ENCODE measurements around the gene SPATS2L. TPM values are rescaled to one million over a fixed set of nuclear protein-coding genes. Genes with fewer than 3 reads are reported as not detected.

The SPATS2L gene
- total and polyA plus RNA-seq, 2 of the 13 experiments (the other 11 are each of a cell fraction or from before 2014, with no cell fraction given): 154 to 212 TPM

DNA sequence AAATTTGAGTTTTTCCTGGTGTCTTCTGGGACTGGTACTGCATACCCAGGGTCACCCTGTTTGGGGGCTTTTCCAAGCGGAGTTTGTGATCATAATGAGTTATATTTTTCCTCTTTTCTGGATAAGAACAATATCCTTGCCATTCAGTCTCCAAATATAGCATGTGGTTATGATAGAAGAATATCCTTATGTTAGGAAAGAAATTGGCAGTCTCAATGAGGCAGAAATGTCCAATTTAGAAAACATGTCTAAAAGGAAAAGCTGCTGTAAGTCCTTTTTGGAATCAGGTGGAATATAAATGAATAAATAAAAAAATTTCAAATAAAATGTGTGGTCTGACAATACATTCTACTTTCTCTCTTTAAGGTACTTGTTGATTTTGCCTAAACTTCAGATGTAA lies 36.2 kb downstream of the SPATS2L start:
- POLR2A ChIA-PET: interaction anchor here (1.0 kb wide), 1 partner anchor 18 kb away, joined by 3 read pairs; no protein-coding TSS in a partner anchor
- H3K27ac ChIP-seq (ENCODE audit: extremely low read length, insufficient read depth, low read length): no peak overlapping the region
- no peak for TF ChIP-seq POLR2A (IDR thresholded peaks at IDR 0.05; ENCODE audit: insufficient read depth in 1 of 2, low read depth in 2 of 2, low read length in 2 of 2)
- TF ChIP-seq ARNT2 (CRISPR knock-in tag; IDR thresholded peaks at IDR 0.05; ENCODE audit: low read depth): no peak
- TF ChIP-seq, protein P1, sequence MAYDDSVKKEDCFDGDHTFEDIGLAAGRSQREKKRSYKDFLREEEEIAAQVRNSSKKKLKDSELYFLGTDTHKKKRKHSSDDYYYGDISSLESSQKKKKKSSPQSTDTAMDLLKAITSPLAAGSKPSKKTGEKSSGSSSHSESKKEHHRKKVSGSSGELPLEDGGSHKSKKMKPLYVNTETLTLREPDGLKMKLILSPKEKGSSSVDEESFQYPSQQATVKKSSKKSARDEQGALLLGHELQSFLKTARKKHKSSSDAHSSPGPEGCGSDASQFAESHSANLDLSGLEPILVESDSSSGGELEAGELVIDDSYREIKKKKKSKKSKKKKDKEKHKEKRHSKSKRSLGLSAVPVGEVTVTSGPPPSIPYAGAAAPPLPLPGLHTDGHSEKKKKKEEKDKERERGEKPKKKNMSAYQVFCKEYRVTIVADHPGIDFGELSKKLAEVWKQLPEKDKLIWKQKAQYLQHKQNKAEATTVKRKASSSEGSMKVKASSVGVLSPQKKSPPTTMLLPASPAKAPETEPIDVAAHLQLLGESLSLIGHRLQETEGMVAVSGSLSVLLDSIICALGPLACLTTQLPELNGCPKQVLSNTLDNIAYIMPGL (CRISPR knock-in tag; IDR thresholded peaks at IDR 0.05; ENCODE audit: borderline replicate concordance in 1 of 2, low read depth in 1 of 2): no peak
- TF ChIP-seq MTA3 (CRISPR knock-in tag; IDR thresholded peaks at IDR 0.05): no peak
- TF ChIP-seq, protein P2, sequence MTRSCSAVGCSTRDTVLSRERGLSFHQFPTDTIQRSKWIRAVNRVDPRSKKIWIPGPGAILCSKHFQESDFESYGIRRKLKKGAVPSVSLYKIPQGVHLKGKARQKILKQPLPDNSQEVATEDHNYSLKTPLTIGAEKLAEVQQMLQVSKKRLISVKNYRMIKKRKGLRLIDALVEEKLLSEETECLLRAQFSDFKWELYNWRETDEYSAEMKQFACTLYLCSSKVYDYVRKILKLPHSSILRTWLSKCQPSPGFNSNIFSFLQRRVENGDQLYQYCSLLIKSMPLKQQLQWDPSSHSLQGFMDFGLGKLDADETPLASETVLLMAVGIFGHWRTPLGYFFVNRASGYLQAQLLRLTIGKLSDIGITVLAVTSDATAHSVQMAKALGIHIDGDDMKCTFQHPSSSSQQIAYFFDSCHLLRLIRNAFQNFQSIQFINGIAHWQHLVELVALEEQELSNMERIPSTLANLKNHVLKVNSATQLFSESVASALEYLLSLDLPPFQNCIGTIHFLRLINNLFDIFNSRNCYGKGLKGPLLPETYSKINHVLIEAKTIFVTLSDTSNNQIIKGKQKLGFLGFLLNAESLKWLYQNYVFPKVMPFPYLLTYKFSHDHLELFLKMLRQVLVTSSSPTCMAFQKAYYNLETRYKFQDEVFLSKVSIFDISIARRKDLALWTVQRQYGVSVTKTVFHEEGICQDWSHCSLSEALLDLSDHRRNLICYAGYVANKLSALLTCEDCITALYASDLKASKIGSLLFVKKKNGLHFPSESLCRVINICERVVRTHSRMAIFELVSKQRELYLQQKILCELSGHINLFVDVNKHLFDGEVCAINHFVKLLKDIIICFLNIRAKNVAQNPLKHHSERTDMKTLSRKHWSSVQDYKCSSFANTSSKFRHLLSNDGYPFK (CRISPR knock-in tag; IDR thresholded peaks at IDR 0.05; ENCODE audit: borderline replicate concordance): no peak
- TF ChIP-seq MXD4 (CRISPR knock-in tag; IDR thresholded peaks at IDR 0.05): no peak
- TF ChIP-seq, protein P3, sequence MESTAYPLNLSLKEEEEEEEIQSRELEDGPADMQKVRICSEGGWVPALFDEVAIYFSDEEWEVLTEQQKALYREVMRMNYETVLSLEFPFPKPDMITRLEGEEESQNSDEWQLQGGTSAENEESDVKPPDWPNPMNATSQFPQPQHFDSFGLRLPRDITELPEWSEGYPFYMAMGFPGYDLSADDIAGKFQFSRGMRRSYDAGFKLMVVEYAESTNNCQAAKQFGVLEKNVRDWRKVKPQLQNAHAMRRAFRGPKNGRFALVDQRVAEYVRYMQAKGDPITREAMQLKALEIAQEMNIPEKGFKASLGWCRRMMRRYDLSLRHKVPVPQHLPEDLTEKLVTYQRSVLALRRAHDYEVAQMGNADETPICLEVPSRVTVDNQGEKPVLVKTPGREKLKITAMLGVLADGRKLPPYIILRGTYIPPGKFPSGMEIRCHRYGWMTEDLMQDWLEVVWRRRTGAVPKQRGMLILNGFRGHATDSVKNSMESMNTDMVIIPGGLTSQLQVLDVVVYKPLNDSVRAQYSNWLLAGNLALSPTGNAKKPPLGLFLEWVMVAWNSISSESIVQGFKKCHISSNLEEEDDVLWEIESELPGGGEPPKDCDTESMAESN (CRISPR knock-in tag; conservative IDR thresholded peaks at IDR 0.05): no peak
- TF ChIP-seq ZBTB7A (CRISPR knock-in tag; IDR thresholded peaks at IDR 0.05): no peak
- TF ChIP-seq, protein P4, sequence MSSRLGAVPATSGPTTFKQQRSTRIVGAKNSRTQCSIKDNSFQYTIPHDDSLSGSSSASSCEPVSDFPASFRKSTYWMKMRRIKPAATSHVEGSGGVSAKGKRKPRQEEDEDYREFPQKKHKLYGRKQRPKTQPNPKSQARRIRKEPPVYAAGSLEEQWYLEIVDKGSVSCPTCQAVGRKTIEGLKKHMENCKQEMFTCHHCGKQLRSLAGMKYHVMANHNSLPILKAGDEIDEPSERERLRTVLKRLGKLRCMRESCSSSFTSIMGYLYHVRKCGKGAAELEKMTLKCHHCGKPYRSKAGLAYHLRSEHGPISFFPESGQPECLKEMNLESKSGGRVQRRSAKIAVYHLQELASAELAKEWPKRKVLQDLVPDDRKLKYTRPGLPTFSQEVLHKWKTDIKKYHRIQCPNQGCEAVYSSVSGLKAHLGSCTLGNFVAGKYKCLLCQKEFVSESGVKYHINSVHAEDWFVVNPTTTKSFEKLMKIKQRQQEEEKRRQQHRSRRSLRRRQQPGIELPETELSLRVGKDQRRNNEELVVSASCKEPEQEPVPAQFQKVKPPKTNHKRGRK (CRISPR knock-in tag; IDR thresholded peaks at IDR 0.05): no peak
- TF ChIP-seq SIX1 (CRISPR knock-in tag; IDR thresholded peaks at IDR 0.05; ENCODE audit: borderline replicate concordance): no peak
- TF ChIP-seq ZNF746 (CRISPR knock-in tag; IDR thresholded peaks at IDR 0.05): no peak
- TF ChIP-seq MTA1 (CRISPR knock-in tag; IDR thresholded peaks at IDR 0.05; ENCODE audit: borderline replicate concordance): no peak

More for the DNA sequence above, 36.2 kb downstream of the SPATS2L start:
- intact Hi-C loops (cut with micrococcal nuclease; ENCODE audit: unreplicated experiment): no loop called here
- Histone ChIP-seq H3K4me2 (ENCODE audit: low read depth, low read length) (no peak overlapping the region), H3K36me3 (replicated peaks in 1 of 2; ENCODE audit: control insufficient read depth in 1 of 2, insufficient read depth in 2 of 2, low read length in 2 of 2) (peaks cover 6 to 39% of the 10 kb centered on the region in 2 experiments), H3K27me3 (ENCODE audit: control insufficient read depth in 1 of 2, insufficient read depth in 2 of 2, low read length in 2 of 2) (no peaks in the 10 kb centered on the region), H3K9ac (ENCODE audit: insufficient read depth, low read depth, low read length) (no peak overlapping the region), H3K79me2 (ENCODE audit: insufficient read depth, low read length) (peaks cover 96% of the 10 kb centered on the region), H3K4me3 (replicated peaks in 1 of 3; ENCODE audit: insufficient read depth in 1 of 3, low read depth in 2 of 3, low read length in 3 of 3) (no peak overlapping the region), H3K9me3 (ENCODE audit: low read length) (no peaks in the 10 kb centered on the region), H4K20me1 (ENCODE audit: insufficient read depth, low read length) (peaks cover 78% of the 10 kb centered on the region), H3K4me1 (ENCODE audit: insufficient read depth, low read length) (peaks cover 43% of the 10 kb centered on the region), H2AFZ (ENCODE audit: low read length) (no peak overlapping the region)
- DNase-seq (ENCODE audit: low spot score) (no peak), FAIRE-seq (no peak), ATAC-seq (no peak)
- WGBS (ENCODE audit: low lambda C conversion rate): 97% methylated on average over 1 of the region's 1 CpG
- no TSS peak for BruUV-seq (replicated peaks)
- in situ Hi-C loops (cut with HindIII; ENCODE audit: extremely low pct_ligation_motif_present, low pct_unique_long_range_greater_than_20kb): no loop called here
- CTCF ChIA-PET (ENCODE audit: low intra/inter-chr PET ratio, low total read pairs): no interaction called here
